Measurements from ENCODE around the gene PER3. TPM values are rescaled to one million over a fixed set of nuclear protein-coding genes. Genes with fewer than 3 reads are reported as not detected.

Gene PER3
- total RNA-seq, 3 donors from 2014 or later: 3.8 to 5.4 (median 4.3) TPM

GRCh38 chr1:7861452-7861851 lies 77.4 kb downstream of the PER3 start:
- no peaks in the 10 kb centered on the region for H3K27me3 Mint-ChIP-seq (ENCODE audit: low read depth)
- no peaks in the 10 kb centered on the region for H3K4me1 Mint-ChIP-seq (ENCODE audit: low read depth)
- ATAC-seq: no peak
- DNase-seq: no peak
- no peaks in the 10 kb centered on the region for H3K9me3 Mint-ChIP-seq
- no peaks in the 10 kb centered on the region for H3K36me3 Mint-ChIP-seq (ENCODE audit: insufficient read depth)
- no peak overlapping the region for H3K4me3 Mint-ChIP-seq

GRCh38 chr1:7862211-7863060 lies 78.3 kb downstream of the PER3 start:
- H3K27me3 Mint-ChIP-seq (ENCODE audit: low read depth): no peaks in the 10 kb centered on the region
- H3K4me1 Mint-ChIP-seq (ENCODE audit: low read depth): no peaks in the 10 kb centered on the region
- ATAC-seq (no peak), DNase-seq (no peak)
- no peaks in the 10 kb centered on the region for H3K36me3 Mint-ChIP-seq (ENCODE audit: insufficient read depth)
- H3K9me3 Mint-ChIP-seq: no peaks in the 10 kb centered on the region
- H3K4me3 Mint-ChIP-seq: no peak overlapping the region

GRCh38 chr1:7863756-7864328 lies 79.8 kb downstream of the PER3 start:
- DNase-seq (no peak), ATAC-seq (no peak)
- Mint-ChIP-seq H3K4me3 (no peak overlapping the region), H3K27me3 (ENCODE audit: low read depth) (no peaks in the 10 kb centered on the region), H3K9me3 (no peaks in the 10 kb centered on the region), H3K4me1 (ENCODE audit: low read depth) (no peaks in the 10 kb centered on the region), H3K36me3 (ENCODE audit: insufficient read depth) (no peaks in the 10 kb centered on the region)

- H3K9me3 Mint-ChIP-seq: no peaks in the 10 kb centered on the region
- ATAC-seq (no peak), DNase-seq (no peak)
- H3K4me3 Mint-ChIP-seq: no peak overlapping the region
- no peaks in the 10 kb centered on the region for H3K36me3 Mint-ChIP-seq (ENCODE audit: insufficient read depth)
- H3K27me3 Mint-ChIP-seq (ENCODE audit: low read depth): no peaks in the 10 kb centered on the region
- H3K4me1 Mint-ChIP-seq (ENCODE audit: low read depth): no peaks in the 10 kb centered on the region
These were observed 81.9 kb downstream of the PER3 start for GRCh38 chr1:7865978-7866377.

- no peak for ATAC-seq
- Mint-ChIP-seq H3K36me3 (ENCODE audit: insufficient read depth) (peaks cover 4% of the 10 kb centered on the region), H3K4me1 (ENCODE audit: low read depth) (no peaks in the 10 kb centered on the region), H3K4me3 (no peak overlapping the region), H3K9me3 (no peaks in the 10 kb centered on the region), H3K27me3 (ENCODE audit: low read depth) (no peaks in the 10 kb centered on the region)
- no peak for DNase-seq
These were observed 84.1 kb downstream of the PER3 start for GRCh38 chr1:7868070-7868780.

- H3K4me1 Mint-ChIP-seq (ENCODE audit: low read depth): no peaks in the 10 kb centered on the region
- no peaks in the 10 kb centered on the region for H3K9me3 Mint-ChIP-seq
- H3K4me3 Mint-ChIP-seq: no peak overlapping the region
- DNase-seq: no peak
- H3K36me3 Mint-ChIP-seq (ENCODE audit: insufficient read depth): peaks cover 6% of the 10 kb centered on the region
- H3K27me3 Mint-ChIP-seq (ENCODE audit: low read depth): no peaks in the 10 kb centered on the region
- ATAC-seq: no peak
These were observed 85.2 kb downstream of the PER3 start for GRCh38 chr1:7869136-7869920.

- ATAC-seq (no peak), DNase-seq (no peak)
- Mint-ChIP-seq H3K27me3 (ENCODE audit: low read depth) (no peaks in the 10 kb centered on the region), H3K4me1 (ENCODE audit: low read depth) (no peaks in the 10 kb centered on the region), H3K36me3 (ENCODE audit: insufficient read depth) (peaks cover 6% of the 10 kb centered on the region), H3K9me3 (no peaks in the 10 kb centered on the region), H3K4me3 (no peak overlapping the region)
These were observed 87.0 kb downstream of the PER3 start for GRCh38 chr1:7871136-7871535.

GRCh38 chr1:7873801-7874795 lies 90.0 kb downstream of the PER3 start:
- peaks cover 6% of the 10 kb centered on the region for H3K4me1 Mint-ChIP-seq (ENCODE audit: low read depth)
- no peak for ATAC-seq
- DNase-seq: no peak
- H3K36me3 Mint-ChIP-seq (ENCODE audit: insufficient read depth): peaks cover 13% of the 10 kb centered on the region
- H3K9me3 Mint-ChIP-seq: peaks cover 12% of the 10 kb centered on the region
- H3K27me3 Mint-ChIP-seq (ENCODE audit: low read depth): no peaks in the 10 kb centered on the region
- no peak overlapping the region for H3K4me3 Mint-ChIP-seq

GRCh38 chr1:7878027-7878426 lies 93.9 kb downstream of the PER3 start:
- Mint-ChIP-seq H3K9me3 (peaks cover 12% of the 10 kb centered on the region), H3K4me3 (no peak overlapping the region), H3K27me3 (ENCODE audit: low read depth) (no peaks in the 10 kb centered on the region), H3K4me1 (ENCODE audit: low read depth) (peaks cover 10% of the 10 kb centered on the region), H3K36me3 (ENCODE audit: insufficient read depth) (peaks cover 10% of the 10 kb centered on the region)
- no peak for DNase-seq
- ATAC-seq: no peak

- ATAC-seq: no peak
- no peaks in the 10 kb centered on the region for H3K27me3 Mint-ChIP-seq (ENCODE audit: low read depth)
- no peak overlapping the region for H3K4me3 Mint-ChIP-seq
- H3K9me3 Mint-ChIP-seq: peaks cover 12% of the 10 kb centered on the region
- H3K4me1 Mint-ChIP-seq (ENCODE audit: low read depth): peaks cover 13% of the 10 kb centered on the region
- H3K36me3 Mint-ChIP-seq (ENCODE audit: insufficient read depth): peaks cover 7% of the 10 kb centered on the region
- DNase-seq: no peak
These were observed 95.1 kb downstream of the PER3 start for GRCh38 chr1:7879228-7879627.

- H3K9me3 Mint-ChIP-seq: no peaks in the 10 kb centered on the region
- H3K27me3 Mint-ChIP-seq (ENCODE audit: low read depth): peaks cover 4% of the 10 kb centered on the region
- ATAC-seq (no peak), DNase-seq (no peak)
- H3K4me3 Mint-ChIP-seq: no peak overlapping the region
- peaks cover 5% of the 10 kb centered on the region for H3K36me3 Mint-ChIP-seq (ENCODE audit: insufficient read depth)
- H3K4me1 Mint-ChIP-seq (ENCODE audit: low read depth): peaks cover 3% of the 10 kb centered on the region
These were observed 100.7 kb downstream of the PER3 start for GRCh38 chr1:7884757-7885156.

GRCh38 chr1:7885513-7886404 lies 101.7 kb downstream of the PER3 start:
- ATAC-seq (no peak), DNase-seq (no peak)
- Mint-ChIP-seq H3K9me3 (peaks cover under 1% of the 10 kb centered on the region), H3K4me1 (ENCODE audit: low read depth) (peaks cover 3% of the 10 kb centered on the region), H3K36me3 (ENCODE audit: insufficient read depth) (peaks cover 9% of the 10 kb centered on the region), H3K27me3 (ENCODE audit: low read depth) (peaks cover 8% of the 10 kb centered on the region), H3K4me3 (no peak overlapping the region)

- Mint-ChIP-seq H3K4me3 (no peak overlapping the region), H3K36me3 (ENCODE audit: insufficient read depth) (peaks cover 12% of the 10 kb centered on the region), H3K4me1 (ENCODE audit: low read depth) (peaks cover 3% of the 10 kb centered on the region), H3K9me3 (peaks cover 4% of the 10 kb centered on the region), H3K27me3 (ENCODE audit: low read depth) (peaks cover 8% of the 10 kb centered on the region)
- ATAC-seq: no peak
- no peak for DNase-seq
These were observed 102.3 kb downstream of the PER3 start for GRCh38 chr1:7886405-7886745.
